Stimulated activated CD8-positive, alpha-beta memory T cell treated with anti-CD3 and anti-CD28 coated beads, Interleukin-4, amount 100 ng/mL, for 24 hours (primary cell): ENCODE results near the gene ZCCHC14.

ENCODE experiments used
- DNase-seq: peaks from one replicate; pipeline ENCODE4 v3.0.0-alpha.2; 2020; ENCODE audit warnings: low read depth

The ZCCHC14 gene

GRCh38 chr16:87457061-87457611, 35.7 kb downstream of the ZCCHC14 start:
- DNase-seq, result no peak

DNA sequence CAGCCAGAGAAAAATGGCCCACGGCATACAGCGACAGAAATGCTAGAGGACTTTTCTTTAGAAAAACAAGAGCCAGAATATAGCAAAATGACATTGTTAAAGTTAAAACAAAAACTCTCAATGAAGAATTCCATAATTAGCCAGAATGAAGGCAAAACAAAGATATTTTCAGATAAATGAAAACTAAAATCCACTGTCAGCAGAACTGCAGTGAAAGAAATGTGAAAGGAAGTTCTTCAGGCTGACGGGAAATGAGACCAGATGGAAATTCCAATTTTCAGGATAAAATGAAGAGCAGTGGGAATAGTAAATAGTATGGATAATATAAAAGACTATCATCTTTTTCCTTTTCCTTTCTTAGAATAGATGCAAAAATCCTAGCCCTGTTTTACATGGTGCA, 38.4 kb downstream of the ZCCHC14 start:
- DNase-seq, result no peak

GRCh38 chr16:87453326-87453725, 39.5 kb downstream of the ZCCHC14 start:
- DNase-seq, result no peak

DNA sequence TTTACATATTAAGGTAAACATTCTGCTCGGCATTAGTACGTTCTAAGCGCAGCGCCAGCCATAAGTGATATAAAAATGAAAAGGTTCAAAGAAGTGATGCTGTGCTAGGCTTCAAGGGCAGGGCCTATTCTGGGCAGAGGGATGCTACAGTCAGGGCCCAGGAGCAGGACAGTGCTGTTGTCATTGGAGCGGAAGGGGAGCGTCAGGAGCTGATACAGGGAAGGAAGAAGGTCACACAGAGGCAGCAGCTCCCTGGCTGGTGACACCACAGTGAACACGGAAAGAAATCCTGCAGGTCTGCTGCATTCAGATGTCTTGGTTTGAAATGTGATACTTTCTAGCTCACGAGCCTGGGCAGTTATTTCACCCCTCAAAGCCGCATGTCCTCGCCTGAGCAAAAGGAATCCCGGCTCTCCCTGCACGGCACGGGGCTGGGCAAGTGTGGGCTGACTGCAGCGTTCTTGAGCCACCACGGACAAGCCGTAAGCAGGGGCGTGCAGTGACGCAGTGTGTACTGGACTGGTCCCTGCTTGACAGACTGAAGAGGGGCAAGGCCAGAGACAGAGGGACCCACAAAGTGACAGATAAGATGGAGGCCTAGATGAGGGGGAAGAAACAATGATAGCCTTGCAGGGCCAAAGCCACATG, 41.1 kb downstream of the ZCCHC14 start:
- no peak for DNase-seq

DNA sequence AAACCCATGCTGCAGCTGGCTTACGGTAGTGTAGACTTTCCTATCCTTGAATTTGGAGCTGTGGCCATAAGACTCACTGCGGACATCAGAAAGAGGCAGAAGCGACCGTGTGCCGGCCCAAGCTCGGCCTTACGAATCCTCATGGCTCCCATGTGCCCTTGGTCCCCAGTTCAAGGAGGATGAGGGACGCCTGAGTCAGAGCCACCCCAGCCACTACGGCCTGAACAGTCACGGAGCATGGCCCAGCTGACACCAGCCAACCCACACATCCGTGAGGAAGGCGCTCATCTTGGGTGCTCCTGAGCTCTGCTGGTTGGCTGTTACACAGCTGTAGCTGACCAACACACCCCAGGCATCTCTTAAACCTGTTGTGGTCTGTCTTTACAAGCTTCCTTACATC, 44.0 kb downstream of the ZCCHC14 start:
- no peak for DNase-seq

DNA sequence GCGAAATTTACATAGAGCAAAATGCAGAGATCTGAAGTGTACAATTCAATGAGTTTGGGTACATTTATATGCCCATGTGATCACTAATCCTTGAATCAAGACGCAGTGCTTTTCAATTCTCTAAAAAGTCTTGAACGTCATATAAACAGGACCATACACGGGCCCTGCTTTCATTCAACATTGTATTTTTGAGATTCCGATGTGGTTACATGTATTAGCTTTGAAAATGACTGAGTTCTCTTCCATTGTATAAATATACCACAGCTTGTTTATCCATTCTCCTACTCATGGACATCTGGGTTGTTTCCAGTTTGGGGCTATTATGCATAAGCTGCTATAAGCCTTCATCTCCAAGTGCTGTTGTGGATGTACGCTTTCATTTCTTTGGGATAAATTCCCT, 45.5 kb downstream of the ZCCHC14 start:
- DNase-seq, result no peak

- no peak for DNase-seq
Observed at GRCh38 chr16:87446479-87446878, 46.3 kb downstream of the ZCCHC14 start.

DNA sequence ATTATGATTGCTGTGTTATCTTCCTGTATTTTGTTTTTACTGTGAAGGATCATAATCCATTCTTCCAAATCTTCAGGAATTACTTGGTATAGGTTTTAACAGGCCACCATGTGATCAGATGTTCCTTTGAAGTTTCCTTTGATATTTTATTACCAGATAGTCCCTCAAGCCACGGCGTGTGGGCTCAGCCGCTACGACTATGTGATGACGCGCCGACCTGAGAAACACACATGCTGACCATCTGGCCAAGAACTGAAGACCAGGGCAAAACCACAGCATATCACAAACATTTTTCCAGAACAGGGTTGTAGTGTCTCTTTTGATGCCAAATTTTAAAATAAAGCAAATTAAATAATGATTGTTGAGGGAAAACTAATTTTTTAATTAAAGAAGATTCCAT, 47.3 kb downstream of the ZCCHC14 start:
- DNase-seq, result no peak

- no peak for DNase-seq
Observed at GRCh38 chr16:87443964-87444363, 48.9 kb downstream of the ZCCHC14 start.

DNA sequence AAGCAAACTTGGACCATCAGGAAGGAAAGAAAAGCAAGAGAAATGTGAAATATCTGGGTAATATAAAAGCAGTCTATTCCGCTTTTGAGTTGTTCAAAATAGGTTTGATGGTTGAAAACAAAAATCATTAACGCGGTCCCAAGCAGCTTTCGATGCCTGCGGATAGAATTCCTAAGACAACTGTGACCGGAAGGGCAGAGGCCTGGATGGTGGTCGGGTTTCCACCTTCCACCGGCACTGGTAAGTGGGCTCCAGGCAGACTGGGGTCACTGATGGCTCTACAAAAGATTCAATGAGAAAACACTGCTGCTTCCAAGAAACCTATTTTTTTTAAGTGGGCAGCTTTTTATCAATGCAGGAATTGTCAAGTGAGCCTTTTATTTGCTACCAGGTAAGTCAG, 49.8 kb downstream of the ZCCHC14 start:
- no peak for DNase-seq

- DNase-seq, result no peak
Observed at GRCh38 chr16:87442581-87442966, 50.2 kb downstream of the ZCCHC14 start.

- no peak for DNase-seq
Observed at GRCh38 chr16:87441886-87442580, 50.8 kb downstream of the ZCCHC14 start.

- no peak for DNase-seq
Observed at GRCh38 chr16:87439926-87440325, 52.9 kb downstream of the ZCCHC14 start.

- no peak for DNase-seq
Observed at GRCh38 chr16:87438611-87438985, 54.2 kb downstream of the ZCCHC14 start.

- DNase-seq, result no peak
Observed at GRCh38 chr16:87437911-87438610, 54.8 kb downstream of the ZCCHC14 start.

GRCh38 chr16:87437327-87437726, 55.5 kb downstream of the ZCCHC14 start:
- DNase-seq, result no peak

GRCh38 chr16:87436225-87437172, 56.3 kb downstream of the ZCCHC14 start:
- no peak for DNase-seq

DNA sequence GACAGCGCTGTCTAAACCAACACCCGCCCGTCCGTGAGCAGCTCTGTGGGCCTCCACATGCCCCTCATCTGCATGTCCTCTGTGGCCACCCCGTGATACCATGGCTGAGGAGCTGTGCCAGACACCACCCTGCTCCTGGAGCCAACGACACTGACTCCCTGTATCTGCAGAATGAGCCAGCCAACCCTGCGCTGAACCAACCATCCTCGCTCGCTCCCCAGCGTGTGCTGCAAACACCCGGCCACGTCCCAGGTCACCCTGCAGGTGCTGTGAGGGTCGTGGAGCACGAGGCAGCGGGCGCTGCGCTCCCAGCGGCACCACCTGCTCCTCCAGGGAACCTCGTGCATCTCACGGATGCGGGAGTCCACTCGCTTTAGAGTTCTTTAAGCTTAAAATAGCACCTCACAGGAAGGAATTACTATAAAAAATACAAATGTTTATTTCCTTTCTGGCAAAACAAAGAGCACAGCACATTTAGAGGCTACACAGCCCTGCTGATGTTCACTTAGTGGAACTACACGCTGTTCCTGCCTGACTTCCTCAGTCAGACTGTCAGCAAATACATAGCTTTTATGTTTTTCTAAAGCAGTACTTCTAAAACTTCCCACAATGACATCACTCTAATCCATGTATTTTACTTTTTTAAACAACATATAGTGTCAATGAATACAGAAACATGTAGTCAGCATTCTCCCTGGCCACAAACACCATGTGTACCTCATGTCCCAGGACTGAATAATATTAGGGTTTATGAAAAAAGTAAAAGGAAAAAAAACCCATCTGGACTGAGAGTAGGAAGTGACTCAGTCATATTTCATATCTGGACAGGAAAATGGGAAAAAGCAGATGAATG, 57.2 kb downstream of the ZCCHC14 start:
- no peak for DNase-seq

DNA sequence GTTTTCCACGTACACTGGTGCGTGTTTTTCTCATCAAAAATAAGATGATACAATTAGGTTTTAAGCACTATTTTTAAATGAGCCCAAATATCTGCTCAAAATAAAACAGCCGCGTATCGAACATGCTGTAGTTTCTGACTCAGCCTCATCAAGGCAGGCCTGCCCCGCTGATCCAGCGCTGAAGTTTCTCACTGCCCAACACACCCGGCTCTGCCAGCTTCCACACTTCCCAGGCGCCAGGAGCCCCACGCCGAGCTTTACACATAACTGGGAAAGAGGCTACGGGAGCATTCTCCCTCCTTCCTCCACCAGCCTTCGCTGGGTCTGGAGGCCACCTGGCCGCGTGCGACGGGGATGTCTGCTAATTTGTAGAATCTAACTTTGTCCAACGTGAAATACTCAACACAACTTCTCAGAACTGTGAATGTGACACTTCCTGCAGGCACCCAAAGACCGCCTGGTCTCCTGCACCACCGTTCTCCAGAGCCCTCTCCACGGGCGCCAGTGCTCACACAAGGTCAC, 58.6 kb downstream of the ZCCHC14 start:
- no peak for DNase-seq

DNA sequence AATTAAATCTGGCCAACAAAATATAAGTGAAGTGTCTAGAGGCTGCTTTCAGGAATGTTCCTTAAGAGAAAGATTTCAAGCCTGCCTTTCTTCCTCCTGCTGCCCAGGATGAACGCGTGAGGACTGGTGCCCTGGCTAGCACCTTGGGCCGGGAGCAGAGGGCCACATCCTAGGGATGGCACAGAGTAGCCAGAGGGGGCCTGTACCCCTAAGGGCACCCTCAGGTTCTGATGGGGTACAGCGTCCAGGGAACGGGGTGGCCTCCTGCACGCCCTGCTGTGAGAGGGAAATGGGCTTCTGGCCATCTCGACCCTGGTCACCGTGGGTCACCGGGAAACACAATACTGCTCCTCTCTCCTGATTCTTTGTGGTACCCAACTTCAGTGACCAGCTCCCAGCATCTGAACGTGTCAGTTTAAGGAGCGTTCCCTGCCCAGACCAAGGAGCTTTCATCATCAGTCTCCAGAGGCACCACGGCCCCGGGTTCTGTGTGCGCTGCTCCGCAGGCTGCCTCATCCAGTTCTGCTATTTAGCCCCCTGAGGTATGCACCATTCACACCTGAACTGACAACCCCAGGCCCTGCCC, 60.4 kb downstream of the ZCCHC14 start:
- DNase-seq, result no peak
